ENCODE results near the gene CCDC187.

DNA sequence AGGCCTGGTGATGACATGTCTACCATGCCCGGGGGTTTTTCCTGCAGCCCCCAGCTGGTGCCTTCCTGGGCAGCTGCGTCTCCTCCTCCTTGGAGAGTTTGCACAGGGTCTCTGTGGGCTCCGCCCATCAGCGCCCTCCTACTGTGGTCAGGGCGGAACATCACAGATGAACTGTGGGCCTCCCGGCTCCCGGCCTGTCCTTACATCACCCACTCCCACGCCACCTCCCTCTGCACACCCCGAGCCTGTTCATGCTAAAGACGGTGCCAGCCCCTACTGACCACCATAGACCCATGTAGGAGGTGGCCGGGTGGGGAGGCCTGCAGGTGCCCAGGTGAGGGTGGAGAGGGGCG lies 36.0 kb upstream of the CCDC187 start:
- TF ChIP-seq, protein P1, sequence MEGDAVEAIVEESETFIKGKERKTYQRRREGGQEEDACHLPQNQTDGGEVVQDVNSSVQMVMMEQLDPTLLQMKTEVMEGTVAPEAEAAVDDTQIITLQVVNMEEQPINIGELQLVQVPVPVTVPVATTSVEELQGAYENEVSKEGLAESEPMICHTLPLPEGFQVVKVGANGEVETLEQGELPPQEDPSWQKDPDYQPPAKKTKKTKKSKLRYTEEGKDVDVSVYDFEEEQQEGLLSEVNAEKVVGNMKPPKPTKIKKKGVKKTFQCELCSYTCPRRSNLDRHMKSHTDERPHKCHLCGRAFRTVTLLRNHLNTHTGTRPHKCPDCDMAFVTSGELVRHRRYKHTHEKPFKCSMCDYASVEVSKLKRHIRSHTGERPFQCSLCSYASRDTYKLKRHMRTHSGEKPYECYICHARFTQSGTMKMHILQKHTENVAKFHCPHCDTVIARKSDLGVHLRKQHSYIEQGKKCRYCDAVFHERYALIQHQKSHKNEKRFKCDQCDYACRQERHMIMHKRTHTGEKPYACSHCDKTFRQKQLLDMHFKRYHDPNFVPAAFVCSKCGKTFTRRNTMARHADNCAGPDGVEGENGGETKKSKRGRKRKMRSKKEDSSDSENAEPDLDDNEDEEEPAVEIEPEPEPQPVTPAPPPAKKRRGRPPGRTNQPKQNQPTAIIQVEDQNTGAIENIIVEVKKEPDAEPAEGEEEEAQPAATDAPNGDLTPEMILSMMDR (conservative IDR thresholded peaks at IDR 0.05; ENCODE audit: low read depth, low read length), result no peak
- no peak for TF ChIP-seq EZH2 (IDR thresholded peaks at IDR 0.05; ENCODE audit: borderline replicate concordance, low read depth, low read length, poor library complexity, severe bottlenecking)
